Neural cell (in vitro differentiated cells): ENCODE results near the gene RCSD1. TPM values are rescaled to one million over a fixed set of nuclear protein-coding genes. Genes with fewer than 3 reads are reported as not detected.

Source experiments
- H2AFZ ChIP-seq: fragments of 200-600, 300-800 bp; sonication (generic), shearing (Covaris generic); 2 replicates; pipeline ENCODE4 v1.6.0; 2014; ENCODE audit warnings: low read depth, mild to moderate bottlenecking, antibody characterized with exemption, low read length, moderate library complexity
- H3F3A ChIP-seq: fragments of 200-600 bp; shearing (Covaris generic); 2 replicates; pipeline ENCODE4 v1.6.1; 2016; ENCODE audit warnings: mild to moderate bottlenecking, moderate library complexity, mixed read lengths, antibody characterized with exemption, low read length; ENCODE audit not compliant: insufficient read depth, poor library complexity, severe bottlenecking
- H3K27ac ChIP-seq: fragments of 200-600, 300-800 bp; sonication (generic), shearing (Covaris generic); 2 replicates; pipeline ENCODE4 v1.5.1; 2014; ENCODE audit warnings: mild to moderate bottlenecking, low read length, moderate library complexity
- H3K27me3 ChIP-seq: fragments of 300-800, 200-600 bp; sonication (generic), shearing (Covaris generic); 2 replicates; pipeline ENCODE4 v1.6.0; 2014; ENCODE audit warnings: mild to moderate bottlenecking, low read depth, low read length, moderate library complexity; ENCODE audit not compliant: insufficient read depth
- H3K36me3 ChIP-seq: fragments of 300-800, 200-600 bp; sonication (generic), shearing (Covaris generic); 2 replicates; pipeline ENCODE4 v1.5.1; 2014; ENCODE audit warnings: mild to moderate bottlenecking, antibody characterized with exemption, low read length, moderate library complexity; ENCODE audit not compliant: insufficient read depth
- H3K4me2 ChIP-seq: fragments of 300-800, 200-600 bp; sonication (generic), shearing (Covaris generic); 2 replicates; pipeline ENCODE4 v1.6.0; 2014; ENCODE audit warnings: mild to moderate bottlenecking, low read length
- H3K4me3 ChIP-seq: fragments of 300-800, 200-600 bp; sonication (generic), shearing (Covaris generic); 2 replicates; pipeline ENCODE4 v1.5.1; 2014; ENCODE audit warnings: mild to moderate bottlenecking, low read length, moderate library complexity
- H3K79me2 ChIP-seq: fragments of 200-600 bp; shearing (Covaris generic); replicated peaks from 2 replicates; pipeline ENCODE4 v1.6.0; 2014; ENCODE audit warnings: mild to moderate bottlenecking, low read length, moderate library complexity; ENCODE audit not compliant: insufficient read depth
- H3K9ac ChIP-seq: fragments of 300-800, 200-600 bp; sonication (generic), shearing (Covaris generic); 2 replicates; pipeline ENCODE4 v1.6.1; 2016; ENCODE audit warnings: mild to moderate bottlenecking, low read length, mixed read lengths
- H3K9me2 ChIP-seq: fragments of 200-600 bp; shearing (Covaris generic); 2 replicates; pipeline ENCODE4 v1.6.1; 2016; ENCODE audit warnings: mild to moderate bottlenecking, low read length, mixed read lengths; ENCODE audit not compliant: insufficient read depth
- H3K9me3 ChIP-seq: fragments of 200-600, 300-800 bp; sonication (generic), shearing (Covaris generic); 2 replicates; pipeline ENCODE4 v1.6.1; 2016; ENCODE audit warnings: mild to moderate bottlenecking, mixed run types, low read length, moderate library complexity, mixed read lengths
- H4K20me1 ChIP-seq: fragments of 200-600 bp; shearing (Covaris generic); 2 replicates; pipeline ENCODE4 v1.6.1; 2016; ENCODE audit warnings: mild to moderate bottlenecking, mixed run types; ENCODE audit not compliant: insufficient read depth
- CTCF ChIP-seq: fragments of 450-650 bp; IDR thresholded peaks from 2 replicates; pipeline ENCODE4 v1.5.1; 2014; ENCODE audit warnings: antibody characterized with exemption, mild to moderate bottlenecking, moderate library complexity; ENCODE audit not compliant: poor library complexity, severe bottlenecking
- EZH2 ChIP-seq: fragments of 200-600, 300-800 bp; shearing (Covaris generic), sonication (generic); IDR thresholded peaks from 2 replicates; pipeline ENCODE4 v1.6.1; 2014; ENCODE audit warnings: antibody characterized with exemption, low read length, borderline replicate concordance, mild to moderate bottlenecking; ENCODE audit not compliant: insufficient read depth, poor library complexity, severe bottlenecking
- MXI1 ChIP-seq: fragments of 450-650 bp; conservative IDR thresholded peaks from 2 replicates; pipeline ENCODE4 v1.6.1; 2014; ENCODE audit warnings: antibody characterized with exemption, mild to moderate bottlenecking; ENCODE audit not compliant: poor library complexity, severe bottlenecking
- POLR2AphosphoS5 ChIP-seq: IDR thresholded peaks from 2 replicates; pipeline ENCODE4 v1.6.1; 2012
- RAD21 ChIP-seq: fragments of 450-650 bp; conservative IDR thresholded peaks from 2 replicates; pipeline ENCODE4 v1.6.1; 2014; ENCODE audit warnings: antibody characterized with exemption, mild to moderate bottlenecking, moderate library complexity
- REST ChIP-seq: IDR thresholded peaks from 2 replicates; pipeline ENCODE4 v1.6.1; 2012; ENCODE audit warnings: borderline replicate concordance
- SMC3 ChIP-seq: fragments of 450-650 bp; conservative IDR thresholded peaks from 2 replicates; pipeline ENCODE4 v1.6.1; 2014; ENCODE audit warnings: antibody characterized with exemption, mild to moderate bottlenecking, moderate library complexity; ENCODE audit not compliant: poor library complexity
- TAF1 ChIP-seq: IDR thresholded peaks from 2 replicates; pipeline ENCODE4 v1.6.1; 2012; ENCODE audit warnings: low read depth
- polyA plus RNA-seq: library from polyadenylated mRNA; depleted of rRNA; stranded (reverse); fragments of >200 nt; gene quantifications from 2 replicates; pipeline ENCODE4 v1.2.3, GENCODE V29; 2014

The RCSD1 gene
- polyA plus RNA-seq, 1 donor from 2014 or later = not detected

- Histone ChIP-seq H3K27ac (no peak overlapping the region), H2AFZ (no peak overlapping the region), H3K9me2 (no peaks in the 10 kb centered on the region), H3K79me2 (no peaks in the 10 kb centered on the region), H3K4me3 (no peak overlapping the region), H3K36me3 (no peaks in the 10 kb centered on the region), H4K20me1 (no peaks in the 10 kb centered on the region), H3K27me3 (no peaks in the 10 kb centered on the region), H3K9ac (no peak overlapping the region), H3F3A (no peaks in the 10 kb centered on the region), H3K4me2 (no peak overlapping the region), H3K9me3 (no peaks in the 10 kb centered on the region)
- TF ChIP-seq REST (no peak), SMC3 (no peak), EZH2 (no peak), RAD21 (no peak), POLR2AphosphoS5 (no peak), TAF1 (no peak)
Measured at GRCh38 chr1:167663002-167663772, 33.2 kb downstream of the RCSD1 start.

- Histone ChIP-seq H3F3A (no peaks in the 10 kb centered on the region), H3K36me3 (no peaks in the 10 kb centered on the region), H3K27me3 (no peaks in the 10 kb centered on the region), H3K9ac (no peak overlapping the region), H4K20me1 (no peaks in the 10 kb centered on the region), H3K79me2 (no peaks in the 10 kb centered on the region), H3K27ac (no peak overlapping the region), H3K9me2 (no peaks in the 10 kb centered on the region), H3K9me3 (no peaks in the 10 kb centered on the region), H2AFZ (no peak overlapping the region), H3K4me2 (no peak overlapping the region), H3K4me3 (no peak overlapping the region)
- TF ChIP-seq CTCF (no peak), POLR2AphosphoS5 (no peak), TAF1 (no peak)
Measured at GRCh38 chr1:167665469-167665868, 35.4 kb downstream of the RCSD1 start.

- H3K36me3 ChIP-seq = no peaks in the 10 kb centered on the region
- no peak overlapping the region for H3K27ac ChIP-seq
- H3K27me3 ChIP-seq = no peaks in the 10 kb centered on the region
- no peak overlapping the region for H3K4me2 ChIP-seq
- no peak overlapping the region for H3K9ac ChIP-seq
- H2AFZ ChIP-seq = no peak overlapping the region
- H3K9me3 ChIP-seq = no peaks in the 10 kb centered on the region
- no peaks in the 10 kb centered on the region for H4K20me1 ChIP-seq
- no peaks in the 10 kb centered on the region for H3F3A ChIP-seq
- H3K79me2 ChIP-seq = no peaks in the 10 kb centered on the region
- TF ChIP-seq CTCF (no peak), RAD21 (no peak), REST (no peak), MXI1 (no peak), SMC3 (no peak)
- no peaks in the 10 kb centered on the region for H3K9me2 ChIP-seq
- no peak overlapping the region for H3K4me3 ChIP-seq
Measured at GRCh38 chr1:167666416-167666815, 36.4 kb downstream of the RCSD1 start.
